Measurements from ENCODE around the gene ZNF107. TPM values are rescaled to one million over a fixed set of nuclear protein-coding genes. Genes with fewer than 3 reads are reported as not detected.
"Not testable (repeated sequence)": the region's sequence is repeated elsewhere in the genome, so short reads cannot be mapped to it uniquely, and the experiment has no call there.

ZNF107 gene
- total and polyA plus RNA-seq, 2 of the 4 experiments (the other 2 are of a cell fraction): 2.0 to 2.5 TPM

GRCh38 chr7:64738953-64739352, 73.0 kb downstream of the ZNF107 start:
- H3K18ac ChIP-seq (ENCODE audit: low read depth, low read length); H2AK9ac ChIP-seq (replicated peaks; ENCODE audit: low read depth, low read length, poor library complexity); BruUV-seq (replicated peaks); H3K79me1 ChIP-seq (ENCODE audit: low read depth in 1 of 2, low read length in 2 of 2); H2BK120ac ChIP-seq (ENCODE audit: low read depth, low read length); in situ Hi-C loops (cut with MboI; ENCODE audit: low sequenced_read_pairs); H4K8ac ChIP-seq (ENCODE audit: low read depth in 2 of 2, low read length in 2 of 2); H3K4me3 ChIP-seq (ENCODE audit: insufficient read depth, low read depth, low read length); H4K91ac ChIP-seq (ENCODE audit: insufficient read depth, low read depth, low read length); dilution Hi-C loops (cut with HindIII; ENCODE audit: low sequenced_read_pairs, unreplicated experiment); H2BK15ac ChIP-seq (ENCODE audit: low read depth, low read length); POLR2A ChIA-PET (ENCODE audit: unreplicated experiment); H4K20me1 ChIP-seq (ENCODE audit: insufficient read depth, low read length); H3K9ac ChIP-seq (ENCODE audit: low read depth, low read length); H3K14ac ChIP-seq (replicated peaks; ENCODE audit: low read depth, low read length); intact Hi-C loops (cut with micrococcal nuclease); H3K56ac ChIP-seq (ENCODE audit: extremely low read depth, insufficient read depth, low read length); H3K4ac ChIP-seq (ENCODE audit: low read depth, low read length); H3K27ac ChIP-seq (ENCODE audit: insufficient read depth, low read length); H2AK5ac ChIP-seq (ENCODE audit: low read depth, low read length); H3K27me3 ChIP-seq (ENCODE audit: control insufficient read depth, insufficient read depth, low read length); H3K9me1 ChIP-seq (ENCODE audit: insufficient read depth, low read length); H3K36me3 ChIP-seq (ENCODE audit: control insufficient read depth, insufficient read depth, low read length); H2BK20ac ChIP-seq (ENCODE audit: low read depth, low read length); ATAC-seq (ENCODE audit: low read depth); H3K9me3 ChIP-seq (ENCODE audit: control insufficient read depth, insufficient read depth, low read length); H4K5ac ChIP-seq (ENCODE audit: low read depth, low read length); H2BK5ac ChIP-seq (ENCODE audit: low read depth, low read length, poor library complexity, severe bottlenecking); CTCF ChIA-PET; H2AFZ ChIP-seq (replicated peaks; ENCODE audit: low read length, poor library complexity); H3K23ac ChIP-seq (ENCODE audit: low read depth, low read length); DNase-seq; H3K4me1 ChIP-seq (ENCODE audit: control insufficient read depth, insufficient read depth, low read length); H3K4me2 ChIP-seq (ENCODE audit: low read depth, low read length): not testable (repeated sequence)
- 92% methylated on average over 5 of the region's 29 CpGs; no CpG with 5 or more reads in 1 of the 2 experiments for WGBS, 2 experiments (ENCODE audit: extremely low coverage in 2 of 2, insufficient read length in 1 of 2)
